ENCODE results near the gene LRRTM4. TPM values are rescaled to one million over a fixed set of nuclear protein-coding genes. Genes with fewer than 3 reads are reported as not detected.

LRRTM4 gene
- total RNA-seq, 2 donors from 2014 or later = 0.33 TPM; not detected in 1

GRCh38 chr2:77512507-77512906 is 9.7 kb downstream of the LRRTM4 start:
- DNase-seq (no peak), ATAC-seq (no peak)
- WGBS, 2 donors = 74 to 76% methylated on average over 1 of the region's 1 CpG
- intact Hi-C loops (cut with DNase I) = no loop called here
- Histone ChIP-seq H3K36me3 (replicated peaks in 1 of 2; ENCODE audit: insufficient read depth in 1 of 2, low read depth in 2 of 2) (no peaks in the 10 kb centered on the region), H3K9me3 (no peaks in the 10 kb centered on the region), H3K27me3 (no peaks in the 10 kb centered on the region), H3K27ac (no peak overlapping the region), H3K4me1 (no peaks in the 10 kb centered on the region), H3K4me3 (no peak overlapping the region)
- TF ChIP-seq, protein P1, sequence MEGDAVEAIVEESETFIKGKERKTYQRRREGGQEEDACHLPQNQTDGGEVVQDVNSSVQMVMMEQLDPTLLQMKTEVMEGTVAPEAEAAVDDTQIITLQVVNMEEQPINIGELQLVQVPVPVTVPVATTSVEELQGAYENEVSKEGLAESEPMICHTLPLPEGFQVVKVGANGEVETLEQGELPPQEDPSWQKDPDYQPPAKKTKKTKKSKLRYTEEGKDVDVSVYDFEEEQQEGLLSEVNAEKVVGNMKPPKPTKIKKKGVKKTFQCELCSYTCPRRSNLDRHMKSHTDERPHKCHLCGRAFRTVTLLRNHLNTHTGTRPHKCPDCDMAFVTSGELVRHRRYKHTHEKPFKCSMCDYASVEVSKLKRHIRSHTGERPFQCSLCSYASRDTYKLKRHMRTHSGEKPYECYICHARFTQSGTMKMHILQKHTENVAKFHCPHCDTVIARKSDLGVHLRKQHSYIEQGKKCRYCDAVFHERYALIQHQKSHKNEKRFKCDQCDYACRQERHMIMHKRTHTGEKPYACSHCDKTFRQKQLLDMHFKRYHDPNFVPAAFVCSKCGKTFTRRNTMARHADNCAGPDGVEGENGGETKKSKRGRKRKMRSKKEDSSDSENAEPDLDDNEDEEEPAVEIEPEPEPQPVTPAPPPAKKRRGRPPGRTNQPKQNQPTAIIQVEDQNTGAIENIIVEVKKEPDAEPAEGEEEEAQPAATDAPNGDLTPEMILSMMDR (IDR thresholded peaks at IDR 0.05) = no peak
- no peak for TF ChIP-seq POLR2A (IDR thresholded peaks at IDR 0.05)

DNA sequence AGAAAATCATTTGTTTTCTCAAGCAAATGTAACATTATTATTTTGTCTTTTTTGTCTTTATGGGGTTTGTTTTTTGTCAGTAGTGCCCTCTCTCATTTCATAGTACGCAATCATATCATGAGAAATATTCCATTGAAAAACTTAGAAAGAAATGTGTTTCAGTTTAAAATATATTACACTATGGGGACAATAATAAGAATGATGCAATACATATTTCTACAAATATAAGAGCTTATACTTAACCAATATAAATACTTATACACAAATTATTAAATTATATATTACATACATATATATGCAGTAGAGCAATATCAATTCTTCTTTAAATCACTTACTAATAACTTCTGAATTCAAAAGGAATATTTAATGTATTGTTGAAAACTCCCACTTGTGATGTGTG is 13.7 kb downstream of the LRRTM4 start:
- DNase-seq (no peak), ATAC-seq (no peak)
- H3K4me3 ChIP-seq = no peak overlapping the region
- intact Hi-C loops (cut with DNase I) = no loop called here
- no peaks in the 10 kb centered on the region for H3K9me3 ChIP-seq
- 79 to 93% methylated on average over 1 of the region's 1 CpG for WGBS, 2 donors
- H3K27ac ChIP-seq = no peak overlapping the region
- no peaks in the 10 kb centered on the region for H3K36me3 ChIP-seq (replicated peaks in 1 of 2; ENCODE audit: insufficient read depth in 1 of 2, low read depth in 2 of 2)
- H3K4me1 ChIP-seq = no peaks in the 10 kb centered on the region
- TF ChIP-seq, protein P1 (IDR thresholded peaks at IDR 0.05) = no peak
- no peak for TF ChIP-seq POLR2A (IDR thresholded peaks at IDR 0.05)
- H3K27me3 ChIP-seq = no peaks in the 10 kb centered on the region

DNA sequence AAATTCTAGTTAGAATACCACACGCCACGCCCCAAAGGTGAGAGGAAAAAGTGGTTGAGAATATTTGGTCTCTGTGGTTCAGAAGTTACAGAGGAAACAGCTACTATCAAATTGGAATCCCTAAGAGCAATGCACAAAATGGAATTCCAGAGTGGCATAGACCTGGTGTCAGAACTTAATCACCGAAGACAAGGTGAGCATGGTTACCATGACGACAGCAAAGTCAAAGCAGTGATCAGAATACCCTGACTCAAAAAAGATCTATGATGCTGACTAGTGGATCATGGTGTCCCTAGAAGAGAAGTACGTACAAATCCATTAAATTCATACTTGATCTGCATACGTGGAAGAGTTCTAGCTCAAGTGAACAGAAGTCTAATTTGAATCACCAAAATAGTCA is 14.5 kb downstream of the LRRTM4 start:
- H3K36me3 ChIP-seq (replicated peaks in 1 of 2; ENCODE audit: insufficient read depth in 1 of 2, low read depth in 2 of 2) = no peaks in the 10 kb centered on the region
- no peak overlapping the region for H3K27ac ChIP-seq
- no peak for DNase-seq
- H3K9me3 ChIP-seq = no peaks in the 10 kb centered on the region
- TF ChIP-seq POLR2A (IDR thresholded peaks at IDR 0.05) = no peak
- TF ChIP-seq, protein P1 (IDR thresholded peaks at IDR 0.05) = no peak
- H3K4me1 ChIP-seq = no peaks in the 10 kb centered on the region
- WGBS, 2 donors = 54 to 65% methylated on average over 6 of the region's 6 CpGs
- no peak for ATAC-seq
- no peaks in the 10 kb centered on the region for H3K27me3 ChIP-seq
- H3K4me3 ChIP-seq = no peak overlapping the region
- intact Hi-C loops (cut with DNase I) = no loop called here

GRCh38 chr2:77488141-77488540 is 34.0 kb downstream of the LRRTM4 start:
- ATAC-seq (no peak), DNase-seq (no peak)
- H3K27me3 ChIP-seq = no peaks in the 10 kb centered on the region
- no peaks in the 10 kb centered on the region for H3K36me3 ChIP-seq (replicated peaks in 1 of 2; ENCODE audit: insufficient read depth in 1 of 2, low read depth in 2 of 2)
- H3K4me3 ChIP-seq = no peak overlapping the region
- TF ChIP-seq POLR2A (IDR thresholded peaks at IDR 0.05) = no peak
- TF ChIP-seq, protein P1 (IDR thresholded peaks at IDR 0.05) = no peak
- WGBS, 2 donors = 72 to 75% methylated on average over 7 of the region's 7 CpGs
- no peaks in the 10 kb centered on the region for H3K4me1 ChIP-seq
- H3K27ac ChIP-seq = no peak overlapping the region
- intact Hi-C loops (cut with DNase I) = no loop called here
- no peaks in the 10 kb centered on the region for H3K9me3 ChIP-seq

DNA sequence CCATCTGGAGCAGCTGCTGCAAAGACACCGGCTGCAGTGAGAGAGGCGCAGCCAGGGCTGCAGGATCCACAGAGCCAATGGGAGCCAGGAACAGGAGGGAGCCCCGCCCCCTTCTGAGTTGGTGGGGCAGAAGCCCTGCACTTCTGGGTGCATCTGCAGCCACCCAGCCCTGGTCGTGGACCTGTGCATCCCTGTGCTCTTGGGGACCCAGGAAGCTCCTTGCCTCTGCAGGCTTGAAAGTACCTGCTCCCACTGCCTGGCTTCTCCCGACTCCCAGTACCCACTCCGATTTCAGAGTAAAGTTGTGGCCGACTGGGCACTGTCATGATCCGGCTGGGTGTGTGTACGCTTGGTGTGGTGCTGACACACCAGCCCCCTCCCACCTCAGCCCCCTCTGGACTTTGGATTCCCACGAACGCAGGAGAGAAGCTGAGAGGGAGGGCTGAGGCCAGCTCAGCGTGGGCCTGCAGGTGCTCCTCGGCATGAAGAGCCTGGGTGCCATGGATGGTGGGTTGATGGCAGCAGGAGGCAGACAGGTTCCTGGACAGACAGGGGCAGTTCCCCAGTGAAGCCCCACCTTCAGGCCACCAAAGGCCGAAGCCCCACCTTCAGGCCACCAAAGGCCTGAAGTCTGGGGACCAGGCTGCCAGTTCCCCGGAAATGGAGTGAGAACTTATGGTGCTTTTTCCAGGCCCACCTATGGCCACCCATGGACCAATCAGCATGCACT is 34.9 kb downstream of the LRRTM4 start:
- Histone ChIP-seq H3K4me3 (no peak overlapping the region), H3K9me3 (no peaks in the 10 kb centered on the region), H3K27me3 (no peaks in the 10 kb centered on the region), H3K36me3 (replicated peaks in 1 of 2; ENCODE audit: insufficient read depth in 1 of 2, low read depth in 2 of 2) (no peaks in the 10 kb centered on the region), H3K27ac (no peak overlapping the region), H3K4me1 (no peaks in the 10 kb centered on the region)
- TF ChIP-seq, protein P1 (IDR thresholded peaks at IDR 0.05) = no peak
- TF ChIP-seq POLR2A (IDR thresholded peaks at IDR 0.05) = no peak
- DNase-seq (no peak), ATAC-seq (no peak)
- WGBS, 2 donors = 74 to 76% methylated on average over 7 to 15 of the region's 15 CpGs
- intact Hi-C loops (cut with DNase I) = no loop called here
